ENCODE data around the gene KRT72.

The KRT72 gene

DNA sequence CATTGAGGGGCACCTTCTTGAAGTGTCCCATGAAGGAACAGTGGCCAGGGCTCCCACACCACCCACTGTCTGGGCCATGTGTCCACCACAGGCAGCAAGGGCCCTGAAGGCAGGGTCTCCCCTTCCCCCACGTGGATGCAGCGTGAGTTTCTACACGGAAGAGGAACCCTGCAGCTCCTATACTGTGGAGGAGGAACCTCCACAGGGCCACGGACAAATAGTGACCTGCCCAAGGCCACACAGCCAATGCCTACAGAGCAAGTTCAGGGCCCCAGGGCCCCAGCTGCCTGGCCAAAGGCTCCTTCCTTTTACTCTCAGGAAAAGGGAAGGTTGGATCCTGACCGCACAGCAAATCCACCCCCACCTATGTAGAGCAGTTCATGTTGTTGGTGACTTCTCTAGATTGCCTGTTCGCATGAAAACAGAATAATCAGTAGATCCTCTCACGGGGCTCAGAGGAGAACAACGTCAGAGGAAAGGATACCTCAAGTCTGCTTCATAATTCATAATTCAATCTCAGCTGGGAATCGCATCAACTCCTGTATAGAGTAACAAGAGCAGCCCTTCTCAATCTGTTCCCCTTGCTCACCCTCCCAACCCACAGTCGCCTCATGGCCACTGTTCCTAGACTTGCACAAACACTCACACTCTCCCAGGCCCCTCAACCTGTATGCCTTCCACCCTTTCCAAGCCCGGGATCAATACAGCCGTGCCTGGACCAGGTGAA, 28.2 kb upstream of the KRT72 start:
- no peak for DNase-seq

GRCh38 chr12:52628841-52629240, 27.6 kb upstream of the KRT72 start:
- no peak for DNase-seq

DNA sequence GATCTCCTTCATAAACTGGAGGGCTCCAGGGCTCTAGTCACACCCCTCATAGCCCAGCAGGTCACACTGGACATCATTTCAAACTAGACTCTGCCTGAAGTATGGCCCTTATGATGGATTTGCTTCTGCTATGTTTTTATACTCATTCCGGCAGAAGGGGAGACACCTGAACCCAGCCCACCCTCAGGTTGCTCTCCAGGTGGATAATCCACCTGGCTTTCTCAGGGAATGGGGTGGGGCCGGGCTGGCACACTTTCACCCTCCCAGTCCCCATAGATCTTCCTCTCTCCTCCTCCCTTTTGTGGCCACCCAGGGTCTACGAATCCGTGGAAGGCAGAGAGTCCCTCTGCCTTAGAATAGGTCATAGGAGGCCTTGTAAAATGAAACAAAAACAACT, 26.8 kb upstream of the KRT72 start:
- no peak for DNase-seq

DNA sequence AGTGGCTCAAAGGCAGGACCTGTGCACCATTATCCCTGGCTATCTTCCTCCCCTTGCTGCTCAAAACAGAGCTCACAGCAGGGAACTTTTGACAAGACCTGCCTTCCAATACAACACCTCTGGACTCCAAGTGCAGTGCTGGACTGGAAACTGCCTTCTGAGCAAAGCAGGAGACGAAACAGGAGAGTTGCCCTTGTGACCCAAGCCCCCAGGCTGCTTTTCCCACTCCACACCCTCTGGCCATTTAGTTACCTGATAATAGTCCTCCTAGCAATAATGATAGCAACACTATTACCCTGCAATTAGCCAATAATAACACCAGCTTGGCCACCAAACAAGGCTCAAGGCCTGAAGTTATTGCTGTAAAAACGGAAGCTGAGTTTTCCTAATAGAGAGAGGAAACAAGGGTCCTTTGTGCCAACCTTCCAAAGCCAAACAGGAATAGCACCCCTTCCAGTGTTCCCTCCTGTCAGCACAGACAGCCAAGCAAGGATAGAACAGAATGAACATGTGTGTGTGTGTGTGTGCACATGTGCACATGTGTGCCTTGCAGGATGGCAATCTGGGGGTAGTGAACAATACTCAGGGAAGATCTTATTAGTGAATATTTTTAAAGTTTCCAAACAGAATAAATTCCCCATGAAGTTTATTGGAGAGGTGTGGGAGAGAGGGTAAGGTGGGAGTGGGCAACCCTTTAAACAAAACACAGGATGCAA, 26.3 kb upstream of the KRT72 start:
- no peak for DNase-seq

GRCh38 chr12:52622349-52622748, 21.1 kb upstream of the KRT72 start:
- no peak for DNase-seq

- DNase-seq = no peak
Observed at GRCh38 chr12:52618866-52619265, 17.6 kb upstream of the KRT72 start.

DNA sequence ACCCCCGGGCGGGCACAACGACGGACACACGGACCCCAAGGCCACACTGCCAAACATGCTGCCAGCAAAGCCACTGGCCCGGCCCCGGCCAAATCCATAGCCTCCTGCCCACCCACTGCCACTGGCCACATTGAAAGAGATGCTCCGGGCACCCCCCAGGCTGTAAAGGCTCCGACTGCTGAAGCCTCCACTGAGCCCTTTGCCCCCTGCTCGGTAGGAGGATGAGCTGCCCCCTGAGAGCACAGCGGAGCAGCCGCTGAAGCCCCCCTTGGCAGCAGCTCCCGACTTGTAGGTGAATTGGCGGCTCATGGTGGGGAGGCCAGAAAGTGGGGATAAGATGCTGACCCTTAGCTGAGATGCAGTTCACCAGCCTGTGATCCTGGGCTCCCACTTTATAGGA, 17.0 kb upstream of the KRT72 start, which contains the start of gene KRT73:
Gene KRT73, minus strand, starts transcription at position 344 of the 400 bp plus-strand sequence. Its CDS starts 35 bp downstream, at position 309.
- no peak for DNase-seq

GRCh38 chr12:52617403-52617785, 16.1 kb upstream of the KRT72 start:
- DNase-seq = no peak

DNA sequence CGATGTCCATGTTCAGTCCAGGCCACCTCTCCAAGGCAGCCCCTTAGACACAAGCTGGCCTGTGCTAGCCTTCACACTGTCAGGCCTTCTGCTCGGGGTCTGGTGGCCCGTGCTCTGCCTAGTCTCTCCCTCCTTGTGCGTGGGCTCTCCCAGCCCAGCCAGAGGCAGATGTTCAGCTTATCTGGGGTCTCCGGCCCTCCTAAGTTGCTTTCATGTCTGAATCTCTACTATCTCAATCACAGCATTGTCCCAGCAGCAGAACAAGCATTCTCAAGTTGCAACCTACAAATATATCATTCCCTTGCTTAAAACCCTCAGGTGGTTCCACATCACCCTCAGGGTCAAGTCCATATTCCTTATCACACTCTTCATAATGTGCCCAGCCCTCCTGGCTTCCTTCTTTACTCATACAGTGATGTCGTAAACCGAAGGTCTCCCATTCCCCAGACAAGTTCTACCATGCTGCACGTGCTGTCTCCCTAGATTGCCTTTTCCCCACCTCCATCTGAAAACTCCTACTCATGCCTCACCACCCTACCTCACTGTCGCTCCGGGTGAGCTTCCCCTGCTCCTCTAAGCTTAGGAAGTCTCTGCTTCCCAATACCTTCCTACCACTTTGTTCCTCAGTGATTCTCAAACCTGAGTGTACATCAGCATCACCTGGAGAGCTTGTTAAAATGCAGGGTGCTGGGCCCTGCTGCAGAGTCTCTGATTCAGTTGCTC, 15.6 kb upstream of the KRT72 start:
- no peak for DNase-seq

DNA sequence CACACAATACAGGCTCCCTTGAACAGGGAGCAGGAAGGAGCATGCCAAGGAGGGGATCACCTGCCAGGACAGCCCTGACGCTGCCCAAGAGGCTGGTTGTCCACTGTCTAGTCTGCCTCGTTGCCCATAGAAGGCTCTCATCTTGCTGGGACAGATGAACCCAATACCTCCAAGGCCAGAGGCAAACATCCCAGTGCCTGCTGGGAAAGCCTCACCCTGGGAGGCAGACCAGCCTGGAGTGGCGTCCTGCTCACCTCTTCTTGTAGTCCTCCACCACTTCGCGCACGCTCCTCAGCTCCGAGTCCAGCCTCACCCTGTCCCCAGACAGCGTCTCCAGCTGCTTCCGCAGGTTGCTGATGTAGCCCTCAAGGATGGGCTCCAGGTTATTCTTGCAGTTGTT, 14.6 kb upstream of the KRT72 start:
- no peak for DNase-seq

GRCh38 chr12:52615208-52615868, 14.1 kb upstream of the KRT72 start:
- DNase-seq = no peak

GRCh38 chr12:52614381-52615207, 13.3 kb upstream of the KRT72 start:
- no peak for DNase-seq

DNA sequence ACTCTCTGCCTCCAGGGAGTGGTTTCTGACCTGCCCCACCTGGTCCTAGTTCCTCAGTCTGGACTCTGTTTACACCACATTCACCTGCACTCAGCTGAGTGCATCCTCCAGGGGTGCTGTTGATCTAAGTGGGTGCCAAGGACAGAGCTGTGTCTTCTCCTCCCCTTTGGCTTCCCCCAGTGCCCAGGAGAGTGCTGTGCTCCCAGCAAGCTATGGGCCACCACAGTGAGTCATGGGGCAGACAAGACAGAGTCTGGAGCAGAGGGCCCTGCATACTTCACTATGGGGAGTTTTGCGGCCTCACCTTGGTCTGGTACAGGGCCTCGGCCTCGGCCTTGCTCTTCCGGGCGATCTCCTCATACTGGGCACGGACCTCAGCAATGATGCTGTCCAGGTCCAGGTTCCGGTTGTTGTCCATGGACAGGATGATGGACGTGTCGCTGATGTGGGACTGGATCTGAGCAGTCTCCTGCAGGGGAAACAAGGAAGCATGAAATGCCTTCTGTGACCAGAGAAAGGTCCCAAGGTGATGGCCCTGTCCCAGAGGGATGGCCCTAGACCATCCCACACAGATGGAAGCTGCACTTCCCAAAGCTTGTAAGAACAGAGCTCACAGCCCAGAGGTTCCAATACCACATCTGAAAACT, 12.2 kb upstream of the KRT72 start:
- no peak for DNase-seq

DNA sequence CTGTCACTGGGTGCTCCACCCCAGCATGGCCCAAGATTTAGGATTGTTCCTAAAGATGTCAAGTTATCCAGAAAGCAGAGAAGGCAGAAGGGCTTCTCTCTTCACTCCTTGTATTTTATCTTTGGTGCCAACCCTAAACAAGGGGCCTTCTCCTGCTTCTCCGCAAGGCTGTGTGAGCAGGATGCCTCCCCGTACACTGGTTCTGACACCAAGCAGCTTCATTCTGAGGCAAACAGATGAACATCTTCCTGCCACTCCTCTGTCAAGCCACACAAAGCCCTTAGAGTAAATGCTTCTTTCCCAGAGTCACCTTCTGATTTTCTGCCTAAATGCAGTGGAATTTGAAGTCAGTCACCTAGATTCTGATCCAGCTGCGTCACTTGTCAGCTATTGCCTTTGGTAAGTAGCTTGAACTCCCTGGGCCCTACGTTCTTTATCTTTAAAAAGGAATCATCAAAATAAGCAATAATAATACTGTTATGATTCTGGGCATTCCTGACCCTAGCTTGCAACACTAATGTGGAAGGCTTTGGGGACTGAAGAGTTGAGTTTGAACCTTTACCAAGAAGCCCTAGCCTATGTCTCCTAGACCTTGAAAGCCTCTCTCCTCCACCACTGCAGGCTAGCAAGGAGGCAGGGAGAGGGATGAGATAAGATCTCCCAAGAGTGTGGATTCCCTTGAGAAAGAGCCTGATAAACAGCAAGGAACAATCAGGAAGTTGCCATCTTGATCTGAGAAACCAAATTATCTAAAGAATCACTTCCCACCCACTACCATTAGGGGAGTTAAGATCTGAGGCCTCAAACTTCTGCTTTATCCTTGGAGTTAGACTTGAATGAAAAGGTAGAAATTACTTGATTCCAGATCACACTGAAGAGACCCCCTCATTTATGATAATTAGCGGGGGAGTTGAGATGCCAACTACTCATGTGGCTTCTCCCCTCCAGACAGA, 11.4 kb upstream of the KRT72 start:
- DNase-seq = no peak

DNA sequence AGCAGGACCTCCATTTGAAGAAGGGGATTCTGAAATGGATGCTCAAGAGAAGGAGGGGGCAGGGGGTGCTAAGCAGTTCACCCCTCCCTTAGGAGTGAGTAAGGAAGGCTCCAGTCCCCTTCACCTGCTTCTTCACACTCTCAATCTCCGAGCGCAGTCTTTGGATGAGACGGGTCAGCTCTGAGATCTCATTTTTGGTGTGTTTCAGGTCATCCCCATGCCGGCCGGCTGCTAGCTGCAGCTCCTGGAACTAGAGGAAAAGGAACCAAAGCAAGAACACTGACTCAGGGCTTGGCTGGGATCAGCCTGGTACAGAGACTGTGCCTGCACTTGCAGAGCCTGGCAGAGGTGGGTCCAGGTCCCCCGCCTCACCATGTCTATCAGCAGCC, 9.8 kb upstream of the KRT72 start:
- no peak for DNase-seq

GRCh38 chr12:52608826-52609630, 7.8 kb upstream of the KRT72 start:
- no peak for DNase-seq

- DNase-seq = no peak
Observed at GRCh38 chr12:52608161-52608560, 6.9 kb upstream of the KRT72 start.

DNA sequence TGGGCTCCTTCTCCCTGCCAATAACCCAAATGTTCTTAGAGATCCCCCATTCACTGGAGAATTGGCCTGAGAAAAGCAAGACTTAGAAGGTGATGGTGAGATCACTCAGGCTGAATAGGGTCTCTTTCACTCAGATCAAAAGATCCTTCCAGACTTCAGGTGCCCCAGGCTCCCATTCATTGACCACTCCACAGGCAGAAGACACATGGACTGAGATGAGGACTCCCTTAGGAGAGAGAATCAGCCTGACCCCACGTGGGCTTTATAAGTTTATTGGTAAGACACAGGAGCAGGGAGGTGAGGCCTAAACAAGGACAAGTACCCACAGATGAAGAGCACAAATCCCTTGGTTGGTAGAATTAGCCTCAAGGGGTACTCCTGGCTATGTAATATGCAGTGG, 6.1 kb upstream of the KRT72 start:
- DNase-seq = no peak

DNA sequence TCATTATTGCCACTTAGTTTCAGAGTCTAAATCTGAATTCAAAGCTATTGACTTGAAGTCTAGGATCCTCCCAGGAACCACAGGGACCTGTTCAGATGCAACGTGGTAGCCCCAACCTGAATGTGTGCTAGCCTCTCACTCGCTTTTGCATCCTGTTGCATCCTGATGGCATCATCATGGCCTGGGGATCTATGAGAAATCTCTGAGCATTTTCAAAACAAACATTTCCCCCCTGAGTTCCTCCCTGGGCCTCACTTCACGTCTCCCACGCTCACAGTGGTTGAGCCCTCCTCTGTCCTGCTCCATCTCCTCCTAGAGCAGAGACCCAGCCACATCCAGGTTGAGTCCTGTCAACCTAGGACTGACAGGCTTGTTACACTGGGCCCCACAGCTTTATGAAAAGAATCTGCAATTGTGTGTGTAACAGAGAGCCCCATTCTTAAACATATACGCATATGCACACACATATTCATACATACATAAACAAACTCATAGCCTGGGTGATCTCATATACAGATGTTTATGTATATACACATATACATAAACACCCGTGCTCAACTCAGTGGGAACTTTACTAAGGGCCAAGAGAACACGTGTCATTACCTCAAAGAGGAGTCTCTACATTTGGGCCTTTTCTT, 5.4 kb upstream of the KRT72 start:
- DNase-seq = no peak
